NCI-H1105 treated with DMSO at 0.1 percent for 48 hours (cell line): ENCODE measurements around the gene EPHB2.

Experiments used
- DNase-seq: peaks from one replicate; lab custom pipeline; 2025; lab: John Stamatoyannopoulos, UW

The EPHB2 gene

DNA sequence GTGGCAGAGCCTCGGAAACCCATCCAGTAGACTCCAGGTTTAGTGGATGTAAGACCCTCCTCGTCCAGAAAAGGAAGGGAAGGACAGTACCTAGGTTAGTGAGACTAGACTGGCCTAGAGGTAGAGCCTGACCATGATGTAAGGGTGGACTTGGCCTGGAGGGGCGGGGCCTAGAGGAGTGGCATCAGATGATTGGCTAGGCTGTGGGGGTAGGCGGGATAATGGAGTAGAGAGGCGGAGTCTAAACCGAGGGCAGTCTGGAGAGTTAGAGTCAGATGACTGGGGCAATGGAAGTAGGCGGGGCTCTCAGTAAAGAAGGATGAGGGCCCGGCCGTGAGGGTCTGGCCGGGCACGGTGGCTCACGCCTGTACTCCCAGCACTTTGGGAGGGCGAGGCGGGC lies 70.1 kb downstream of the EPHB2 start:
- no peak for DNase-seq

DNA sequence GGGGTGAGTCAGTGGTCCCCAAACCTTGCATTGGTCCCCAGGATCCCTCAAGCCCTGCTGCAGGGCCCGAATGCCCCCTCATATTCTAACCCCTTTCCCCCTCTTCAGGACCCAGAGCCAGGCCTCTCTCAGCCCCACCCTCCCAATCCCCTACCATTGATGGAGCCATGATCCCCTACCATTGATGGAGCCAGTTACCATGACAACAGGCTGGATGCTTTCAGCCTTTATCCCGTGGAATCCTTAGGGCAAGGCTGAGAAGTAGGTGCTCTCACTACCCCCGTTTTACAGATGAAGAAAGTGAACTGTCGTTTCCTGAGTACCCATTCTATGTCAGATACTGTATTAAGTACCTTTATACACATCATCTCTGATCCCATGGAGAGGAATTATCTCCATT lies 70.8 kb downstream of the EPHB2 start:
- no peak for DNase-seq

- no peak for DNase-seq
Observed at GRCh38 chr1:22782406-22782805, 71.8 kb downstream of the EPHB2 start.

- DNase-seq = no peak
Observed at GRCh38 chr1:22784317-22784716, 73.7 kb downstream of the EPHB2 start.

DNA sequence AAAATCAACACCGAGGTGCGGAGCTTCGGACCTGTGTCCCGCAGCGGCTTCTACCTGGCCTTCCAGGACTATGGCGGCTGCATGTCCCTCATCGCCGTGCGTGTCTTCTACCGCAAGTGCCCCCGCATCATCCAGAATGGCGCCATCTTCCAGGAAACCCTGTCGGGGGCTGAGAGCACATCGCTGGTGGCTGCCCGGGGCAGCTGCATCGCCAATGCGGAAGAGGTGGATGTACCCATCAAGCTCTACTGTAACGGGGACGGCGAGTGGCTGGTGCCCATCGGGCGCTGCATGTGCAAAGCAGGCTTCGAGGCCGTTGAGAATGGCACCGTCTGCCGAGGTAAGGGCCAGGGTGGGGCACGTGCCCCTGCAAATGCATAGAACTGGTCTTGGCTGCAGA lies 74.1 kb downstream of the EPHB2 start:
- DNase-seq = no peak

GRCh38 chr1:22786101-22786500 lies 75.5 kb downstream of the EPHB2 start:
- no peak for DNase-seq

DNA sequence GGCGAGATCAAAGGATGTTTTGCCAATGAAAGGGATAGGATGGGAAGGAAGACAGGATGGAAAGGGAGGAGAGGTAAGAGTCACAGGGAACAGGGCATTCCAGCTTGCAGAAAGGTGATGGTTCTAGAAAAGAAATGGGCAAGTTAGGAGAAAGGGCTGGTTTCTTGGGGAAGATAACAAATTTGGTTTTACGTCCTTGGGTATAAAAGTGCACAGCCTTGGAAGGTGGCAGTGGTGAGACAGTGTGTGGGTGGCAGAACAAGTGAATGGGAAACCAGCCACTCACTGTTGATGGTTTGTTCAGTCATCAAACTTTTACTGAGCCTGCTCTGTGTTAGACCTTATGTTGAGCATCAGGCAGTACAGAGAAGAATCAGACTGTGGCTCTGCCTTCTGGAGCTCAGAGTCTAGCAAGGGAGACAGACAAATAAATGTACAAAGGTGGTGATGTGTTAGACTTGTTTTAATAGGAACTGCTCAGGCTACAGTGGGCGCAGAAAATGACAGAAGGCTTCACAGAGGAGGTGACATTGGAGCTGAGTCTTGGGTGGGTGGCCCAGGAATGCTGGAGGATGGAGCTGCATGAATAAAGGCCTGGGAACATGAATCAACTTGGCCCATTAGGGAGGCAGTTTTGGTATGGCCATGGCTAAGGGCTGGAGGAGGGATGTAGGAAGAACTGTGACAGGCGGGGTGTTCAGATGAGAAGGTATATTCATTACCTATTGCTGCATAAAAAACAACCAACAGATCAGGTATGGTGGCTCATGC lies 76.3 kb downstream of the EPHB2 start:
- DNase-seq = no peak

GRCh38 chr1:22787636-22788035 lies 77.0 kb downstream of the EPHB2 start:
- no peak for DNase-seq

- no peak for DNase-seq
Observed at GRCh38 chr1:22788254-22788661, 77.6 kb downstream of the EPHB2 start.

- DNase-seq = no peak
Observed at GRCh38 chr1:22789356-22789994, 78.8 kb downstream of the EPHB2 start.

DNA sequence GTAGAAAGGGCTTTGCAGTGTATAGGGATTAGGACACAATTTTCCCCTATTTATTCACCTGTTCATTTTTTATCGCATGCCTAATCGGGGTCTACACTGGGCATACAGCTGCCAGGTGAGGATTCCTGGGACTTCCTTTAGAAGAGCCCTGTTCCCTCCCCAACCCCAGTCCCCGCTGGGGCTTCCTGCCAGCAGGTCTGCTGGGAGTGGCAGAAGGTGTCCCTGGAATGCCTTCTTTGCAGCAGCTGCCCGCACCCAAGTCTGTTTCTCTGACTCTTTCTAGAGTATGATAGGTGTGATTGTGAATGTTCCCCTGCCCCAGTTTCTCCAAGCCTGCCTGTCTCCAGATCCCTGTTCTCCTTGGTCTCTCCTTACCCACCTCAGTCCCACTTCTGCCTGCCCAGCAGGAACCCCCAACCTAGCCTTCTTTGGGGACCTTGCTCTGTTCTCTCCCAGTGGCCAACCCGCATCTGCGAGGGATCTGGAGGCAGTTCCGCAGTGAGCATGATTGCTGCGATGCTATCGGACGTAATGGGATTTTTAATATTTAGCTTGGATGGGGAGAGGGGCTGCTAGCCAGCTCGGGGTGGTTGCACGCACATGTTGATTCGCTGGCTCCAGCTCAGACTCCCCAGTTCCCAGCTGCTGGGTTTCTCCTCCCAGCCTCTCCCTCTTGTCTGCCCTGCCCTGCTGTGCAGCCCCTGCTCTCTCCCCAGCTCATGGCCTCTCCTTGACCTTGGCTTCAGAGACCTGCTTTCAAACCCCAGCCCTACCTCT lies 79.8 kb downstream of the EPHB2 start:
- DNase-seq = no peak

DNA sequence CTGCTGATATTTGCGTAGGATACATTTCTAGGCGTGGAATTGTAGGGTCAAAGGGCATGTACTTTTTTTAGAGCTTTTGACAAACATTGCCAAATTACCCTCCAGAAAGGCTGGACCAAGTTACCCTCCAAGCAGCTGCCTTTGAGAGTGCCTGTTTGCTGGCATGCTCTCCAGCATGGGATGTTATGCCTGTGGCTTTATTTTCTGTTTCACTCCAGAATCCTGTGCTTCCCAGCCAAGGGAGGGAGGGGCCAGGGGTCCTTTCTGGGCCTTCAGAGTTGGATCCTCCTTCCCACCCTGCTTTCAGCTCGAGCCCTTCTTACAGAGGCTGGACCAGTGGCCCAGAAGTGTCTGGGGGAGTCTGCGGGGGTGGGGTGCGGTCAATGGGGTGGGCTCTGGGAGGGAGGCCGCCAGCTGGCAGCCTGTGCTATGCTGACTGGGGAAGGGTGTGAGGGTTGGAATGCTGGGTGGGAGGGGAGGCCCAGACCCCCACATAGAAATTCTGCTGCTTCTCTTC lies 81.2 kb downstream of the EPHB2 start:
- no peak for DNase-seq

- no peak for DNase-seq
Observed at GRCh38 chr1:22792396-22793160, 81.9 kb downstream of the EPHB2 start.

DNA sequence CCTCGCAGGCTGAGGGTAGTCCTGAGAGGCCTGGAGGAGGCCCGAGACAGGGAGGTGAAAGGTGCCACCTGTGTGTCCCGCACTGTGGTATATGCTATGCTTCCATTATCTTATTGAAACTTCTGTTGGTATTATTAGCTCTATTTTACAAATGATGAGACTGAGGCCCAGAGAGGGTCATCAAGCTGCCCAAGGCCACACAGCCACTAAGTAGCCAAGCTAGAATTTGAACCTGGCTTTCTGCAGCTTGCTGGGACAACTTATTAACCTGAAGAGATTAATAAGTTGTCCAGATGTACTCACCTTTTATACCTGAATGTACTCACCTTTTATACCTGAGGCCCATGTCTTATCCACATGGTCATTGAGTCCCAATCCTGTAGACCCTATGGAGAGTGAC lies 83.0 kb downstream of the EPHB2 start:
- DNase-seq = no peak

- no peak for DNase-seq
Observed at GRCh38 chr1:22794647-22795365, 84.2 kb downstream of the EPHB2 start.

DNA sequence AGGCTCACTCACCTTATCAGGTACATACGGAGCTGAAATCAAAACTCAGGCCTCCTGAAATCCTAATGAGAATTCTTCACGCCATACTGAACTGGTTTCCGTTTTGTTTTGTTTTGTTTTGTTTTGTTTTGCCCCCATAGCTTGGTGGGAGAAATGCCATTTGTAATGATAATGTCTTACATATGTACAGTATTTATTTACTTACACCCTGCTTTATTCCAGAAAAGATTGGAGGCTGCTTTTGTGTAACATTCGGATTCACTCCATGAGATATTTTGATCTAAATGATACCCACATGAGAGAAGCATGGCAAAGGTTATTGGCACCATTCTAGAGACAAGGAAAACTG lies 84.7 kb downstream of the EPHB2 start:
- no peak for DNase-seq

GRCh38 chr1:22796642-22797041 lies 86.0 kb downstream of the EPHB2 start:
- DNase-seq = no peak

DNA sequence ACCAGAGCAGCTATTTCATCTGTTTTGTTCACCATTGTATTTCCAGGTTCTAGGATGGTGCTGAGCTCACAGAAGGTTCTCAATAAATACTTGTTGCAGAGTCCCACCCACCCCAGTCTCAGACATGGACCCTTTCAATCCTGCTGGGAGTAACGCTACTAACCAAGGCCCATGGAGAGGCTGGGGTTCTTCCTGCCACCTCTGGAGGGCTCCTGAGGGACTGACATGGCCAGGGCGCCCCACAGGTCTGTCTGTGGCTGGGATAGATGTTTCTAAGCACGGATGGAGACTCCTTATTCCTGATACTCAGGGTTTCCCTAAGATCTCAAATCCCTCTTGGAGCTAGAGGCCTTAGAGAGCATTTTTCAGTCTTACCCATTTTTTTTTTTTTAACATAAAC lies 87.4 kb downstream of the EPHB2 start:
- no peak for DNase-seq

DNA sequence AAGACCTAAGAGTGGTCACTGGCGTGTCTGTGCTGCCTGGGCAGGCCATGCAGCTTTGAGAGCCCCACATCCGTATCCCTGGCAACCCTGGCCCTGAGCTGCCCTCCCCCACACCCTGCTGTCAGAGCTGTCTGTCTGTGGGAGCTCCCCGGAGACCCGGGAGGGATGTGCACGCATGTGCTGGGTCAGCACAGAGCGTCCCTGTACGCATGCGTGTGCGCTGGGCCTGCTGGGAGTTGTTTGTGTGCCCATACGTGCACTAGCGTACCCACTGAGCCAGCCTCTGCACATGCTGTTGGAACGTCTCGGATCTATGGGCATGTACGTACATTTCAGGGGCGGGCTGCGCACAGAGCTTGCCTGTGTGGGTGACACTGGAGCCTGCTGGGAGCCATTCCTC lies 89.3 kb downstream of the EPHB2 start:
- no peak for DNase-seq

DNA sequence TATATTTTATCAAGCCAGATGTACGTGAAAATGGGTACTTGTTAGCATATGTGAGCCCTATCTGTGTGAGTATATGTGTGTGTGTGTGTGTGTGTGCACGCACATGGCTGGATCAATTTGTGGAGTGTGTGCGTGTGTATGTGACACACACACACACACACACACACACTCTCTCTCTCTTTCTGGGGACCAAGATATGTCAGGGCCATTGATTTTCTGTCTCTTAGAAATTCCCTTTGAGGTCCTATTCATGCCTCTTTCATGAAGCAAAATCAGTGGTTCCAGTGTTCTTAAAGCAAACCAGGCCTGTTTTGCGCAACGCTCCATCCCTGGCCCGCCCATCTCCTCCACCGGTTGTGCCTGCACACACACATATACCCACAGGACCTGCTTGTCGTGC lies 90.0 kb downstream of the EPHB2 start:
- no peak for DNase-seq

DNA sequence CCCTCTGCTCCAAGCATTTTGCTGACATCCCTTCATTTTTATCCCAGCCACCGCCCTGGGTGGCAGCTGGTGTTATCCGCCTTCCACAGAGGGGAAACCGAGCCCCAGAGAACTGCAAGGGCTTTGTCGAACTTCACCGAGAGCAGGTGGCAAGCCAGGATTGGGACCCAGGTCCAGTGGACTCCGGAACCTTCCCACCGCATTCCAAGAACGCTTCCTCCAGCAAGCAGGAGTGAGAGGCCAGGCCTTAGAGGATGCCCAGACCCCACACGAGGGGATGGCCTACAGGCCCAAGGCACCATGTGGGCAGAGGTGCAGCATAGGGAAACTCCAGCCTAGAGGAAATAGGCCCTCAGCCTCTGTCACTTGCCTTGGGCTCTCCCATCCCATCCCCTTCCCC lies 90.7 kb downstream of the EPHB2 start:
- no peak for DNase-seq

DNA sequence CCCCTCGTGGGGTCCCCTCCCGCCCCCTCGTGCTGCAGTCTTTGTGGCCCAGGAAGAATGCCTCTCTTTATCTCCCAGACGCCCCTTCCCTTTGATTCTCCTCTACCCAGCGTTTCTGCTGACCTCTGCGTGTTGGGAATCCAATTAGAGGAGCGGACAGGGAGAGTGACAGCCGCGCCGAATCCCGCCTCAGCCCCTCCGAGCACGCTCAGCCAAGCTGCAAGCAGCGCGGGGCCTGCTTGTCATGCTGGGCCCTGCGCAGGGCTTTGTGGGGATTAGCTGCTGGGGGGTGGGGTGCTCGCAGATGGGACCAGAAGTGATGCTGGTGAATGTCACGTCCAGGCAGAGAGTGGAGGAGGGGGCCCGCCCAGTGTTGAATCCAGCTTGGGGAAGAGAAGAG lies 91.1 kb downstream of the EPHB2 start:
- DNase-seq = no peak
